ENCODE results near the gene CLEC10A.

CLEC10A gene

GRCh38 chr17:7041607-7042500 lies 38.2 kb downstream of the CLEC10A start:
- Histone ChIP-seq H3K9me3 (ENCODE audit: control insufficient read depth, insufficient read depth, low read depth, low read length) (no peaks in the 10 kb centered on the region), H3K27ac (ENCODE audit: extremely low read depth, low read depth, low read length) (no peak overlapping the region), H3K4me3 (ENCODE audit: low read depth, low read length) (no peak overlapping the region), H3K4me1 (ENCODE audit: control insufficient read depth, insufficient read depth, low read length) (peaks cover 6% of the 10 kb centered on the region; the same call in 1 of the 2 replicates), H3K36me3 (ENCODE audit: control insufficient read depth in 2 of 2, insufficient read depth in 1 of 2, low read length in 2 of 2) (peaks cover 0 to 4% of the 10 kb centered on the region in 2 experiments; a peak in 1 of 3 replicates)
- CTCF ChIA-PET = interaction anchor here (0.5 to 2.8 kb wide), 5 partner anchors 10 to 333 kb away, joined by 3 to 12 read pairs (median 4); no protein-coding TSS in a partner anchor
- POLR2A ChIA-PET = interaction anchor here (0.7 kb wide), 1 partner anchor 125 kb away, joined by 6 read pairs; no protein-coding TSS in a partner anchor
- TF ChIP-seq KLF1 (tag by site-specific recombination; IDR thresholded peaks at IDR 0.05) (no peak), TCF7L2 (IDR thresholded peaks at IDR 0.05; ENCODE audit: borderline replicate concordance, low read depth, low read length) (no peak), MYNN (tag by site-specific recombination; IDR thresholded peaks at IDR 0.05; ENCODE audit: borderline replicate concordance) (no peak), ZIC2 (tag by site-specific recombination; IDR thresholded peaks at IDR 0.05) (peak; percentile 51), GLIS2 (tag by site-specific recombination; IDR thresholded peaks at IDR 0.05) (peak; percentile 52; the same call in 1 of the 2 replicates), EGR2 (tag by site-specific recombination; IDR thresholded peaks at IDR 0.05; ENCODE audit: low read depth) (peak; percentile 32; the same call in 1 of the 2 replicates), ZFHX2 (tag by site-specific recombination; conservative IDR thresholded peaks at IDR 0.05) (peak; percentile 72), GLIS1 (tag by site-specific recombination; IDR thresholded peaks at IDR 0.05) (peak; percentile 80), ZEB2 (tag by site-specific recombination; IDR thresholded peaks at IDR 0.05) (no peak)

GRCh38 chr17:7039832-7040231 lies 40.2 kb downstream of the CLEC10A start:
- TF ChIP-seq ZNF354C (tag by site-specific recombination; IDR thresholded peaks at IDR 0.05; ENCODE audit: borderline replicate concordance, low read depth) = no peak
- TF ChIP-seq ZNF544 (tag by site-specific recombination; IDR thresholded peaks at IDR 0.05) = no peak
- no peak for TF ChIP-seq ZNF549 (tag by site-specific recombination; IDR thresholded peaks at IDR 0.05)
- no peak for TF ChIP-seq ZNF707 (tag by site-specific recombination; IDR thresholded peaks at IDR 0.05)
- TF ChIP-seq ZNF391 (tag by site-specific recombination; IDR thresholded peaks at IDR 0.05; ENCODE audit: borderline replicate concordance, low read depth) = no peak
- TF ChIP-seq ZNF792 (tag by site-specific recombination; IDR thresholded peaks at IDR 0.05) = no peak
- TF ChIP-seq MYNN (tag by site-specific recombination; IDR thresholded peaks at IDR 0.05; ENCODE audit: borderline replicate concordance) = no peak
- TF ChIP-seq ZNF558 (tag by site-specific recombination; IDR thresholded peaks at IDR 0.05) = no peak
- TF ChIP-seq ZNF24 (tag by site-specific recombination; IDR thresholded peaks at IDR 0.05) = no peak
- TF ChIP-seq ZEB2 (tag by site-specific recombination; IDR thresholded peaks at IDR 0.05) = no peak
- TF ChIP-seq ZNF169 (tag by site-specific recombination; IDR thresholded peaks at IDR 0.05) = no peak
- no peak for TF ChIP-seq PATZ1 (tag by site-specific recombination; IDR thresholded peaks at IDR 0.05)
- TF ChIP-seq ZBTB20 (tag by site-specific recombination; IDR thresholded peaks at IDR 0.05) = no peak
- TF ChIP-seq ZNF555 (tag by site-specific recombination; conservative IDR thresholded peaks at IDR 0.05) = no peak
- Histone ChIP-seq H3K27ac (ENCODE audit: extremely low read depth, low read depth, low read length) (no peak overlapping the region), H3K4me3 (ENCODE audit: low read depth, low read length) (no peak overlapping the region), H3K9me3 (ENCODE audit: control insufficient read depth, insufficient read depth, low read depth, low read length) (no peaks in the 10 kb centered on the region), H3K4me1 (ENCODE audit: control insufficient read depth, insufficient read depth, low read length) (peaks cover 1% of the 10 kb centered on the region; the same call in 1 of the 2 replicates), H3K36me3 (ENCODE audit: control insufficient read depth in 2 of 2, insufficient read depth in 1 of 2, low read length in 2 of 2) (peaks cover 0 to 4% of the 10 kb centered on the region in 2 experiments; a peak in 1 of 3 replicates)
- CTCF ChIA-PET = interaction anchor here (0.7 to 2.8 kb wide), 4 partner anchors 12 to 647 kb away, joined by 3 to 12 read pairs (median 8); partner anchors contain the start of gene TP53
- POLR2A ChIA-PET = no interaction called here

All from HEK293 (cell line).